ENCODE measurements around the gene ZYG11A.

- TF ChIP-seq MYC (IDR thresholded peaks at IDR 0.05; ENCODE audit: low read depth, low read length), result no peak
- no peak for TF ChIP-seq MAX (IDR thresholded peaks at IDR 0.05; ENCODE audit: insufficient read depth, insufficient read length)
These were observed 7.8 kb upstream of the ZYG11A start for GRCh38 chr1:52834798-52835197.

All from endothelial cell of umbilical vein (primary cell).